NCI-H345 treated with DMSO at 0.1 percent for 48 hours (cell line): Measurements from ENCODE around the gene FHL2.

ENCODE experiments used
- DNase-seq: peaks from one replicate; lab custom pipeline; 2025; ENCODE audit not compliant: unreplicated experiment; lab: John Stamatoyannopoulos, UW

Gene FHL2

GRCh38 chr2:105380432-105381100, 18.3 kb downstream of the FHL2 start:
- no peak for DNase-seq

- DNase-seq = no peak
Observed at GRCh38 chr2:105379741-105380186, 19.1 kb downstream of the FHL2 start.

- no peak for DNase-seq
Observed at GRCh38 chr2:105378921-105379383, 19.9 kb downstream of the FHL2 start.

GRCh38 chr2:105378276-105378840, 20.5 kb downstream of the FHL2 start:
- no peak for DNase-seq

- no peak for DNase-seq
Observed at GRCh38 chr2:105377871-105378270, 21.0 kb downstream of the FHL2 start.

- DNase-seq = no peak
Observed at GRCh38 chr2:105376789-105377240, 22.0 kb downstream of the FHL2 start.

GRCh38 chr2:105376010-105376409, 22.8 kb downstream of the FHL2 start:
- no peak for DNase-seq

GRCh38 chr2:105375001-105375561, 23.8 kb downstream of the FHL2 start:
- DNase-seq = no peak

- no peak for DNase-seq
Observed at GRCh38 chr2:105373895-105374401, 24.9 kb downstream of the FHL2 start.

- no peak for DNase-seq
Observed at GRCh38 chr2:105373344-105373781, 25.5 kb downstream of the FHL2 start.

- no peak for DNase-seq
Observed at GRCh38 chr2:105371810-105372209, 27.0 kb downstream of the FHL2 start.

GRCh38 chr2:105371156-105371555, 27.7 kb downstream of the FHL2 start:
- DNase-seq = no peak

GRCh38 chr2:105369777-105370690, 28.8 kb downstream of the FHL2 start:
- peak; percentile 79 for DNase-seq

GRCh38 chr2:105368759-105369408, 30.0 kb downstream of the FHL2 start:
- no peak for DNase-seq

- DNase-seq = no peak
Observed at GRCh38 chr2:105365206-105365605, 33.6 kb downstream of the FHL2 start.

GRCh38 chr2:105364436-105365139, 34.3 kb downstream of the FHL2 start:
- no peak for DNase-seq

GRCh38 chr2:105362862-105363591, 35.8 kb downstream of the FHL2 start:
- DNase-seq = no peak

- no peak for DNase-seq
Observed at GRCh38 chr2:105361102-105361889, 37.6 kb downstream of the FHL2 start.
